Measurements from ENCODE around the gene MYO9A.

MYO9A gene

GRCh38 chr15:71970435-71970834 lies 147.5 kb downstream of the MYO9A start:
- WGBS (ENCODE audit: insufficient coverage), result no CpG with 5 or more reads among the region's 1 CpG
- DNase-seq, result no peak
- H3K27me3 ChIP-seq (replicated peaks in 2 of 5; ENCODE audit: control insufficient read depth in 4 of 5, insufficient read depth in 5 of 5, low read length in 4 of 5), result no peaks in the 10 kb centered on the region
- no peaks in the 10 kb centered on the region for H3K9me3 ChIP-seq (ENCODE audit: control extremely low read depth in 1 of 5, control insufficient read depth in 4 of 5, insufficient read depth in 2 of 5, low read depth in 1 of 5, low read length in 4 of 5)
- H3K36me3 ChIP-seq (ENCODE audit: control insufficient read depth in 4 of 4, insufficient read depth in 4 of 4, low read length in 3 of 4), result peaks cover 0 to 15% (median 2%) of the 10 kb centered on the region in 4 experiments
- ChIA-PET POLR2A (no interaction called here), CTCF (no interaction called here)
- no peak overlapping the region for H3K27ac ChIP-seq (ENCODE audit: insufficient read depth in 1 of 2, low read depth in 1 of 2, low read length in 2 of 2, poor library complexity in 1 of 2, severe bottlenecking in 2 of 2)
- H3K4me3 ChIP-seq (ENCODE audit: control insufficient read depth in 1 of 7, extremely low read depth in 1 of 7, insufficient read depth in 4 of 7, low read depth in 2 of 7, low read length in 6 of 7), result no peak overlapping the region
- no peaks in the 10 kb centered on the region for H3K4me1 ChIP-seq (ENCODE audit: control extremely low read depth in 1 of 4, control insufficient read depth in 4 of 4, insufficient read depth in 4 of 4, low read length in 3 of 4)

- H3K36me3 ChIP-seq (ENCODE audit: control insufficient read depth in 4 of 4, insufficient read depth in 4 of 4, low read length in 3 of 4), result peaks cover 0 to 3% (median 0%) of the 10 kb centered on the region in 4 experiments
- no CpG with 5 or more reads among the region's 1 CpG for WGBS (ENCODE audit: insufficient coverage)
- H3K9me3 ChIP-seq (ENCODE audit: control extremely low read depth in 1 of 5, control insufficient read depth in 4 of 5, insufficient read depth in 2 of 5, low read depth in 1 of 5, low read length in 4 of 5), result no peaks in the 10 kb centered on the region
- H3K4me3 ChIP-seq (ENCODE audit: control insufficient read depth in 1 of 7, extremely low read depth in 1 of 7, insufficient read depth in 4 of 7, low read depth in 2 of 7, low read length in 6 of 7), result no peak overlapping the region
- POLR2A ChIA-PET, result no interaction called here
- no peak overlapping the region for H3K27ac ChIP-seq (ENCODE audit: insufficient read depth in 1 of 2, low read depth in 1 of 2, low read length in 2 of 2, poor library complexity in 1 of 2, severe bottlenecking in 2 of 2)
- DNase-seq, result no peak
- H3K4me1 ChIP-seq (ENCODE audit: control extremely low read depth in 1 of 4, control insufficient read depth in 4 of 4, insufficient read depth in 4 of 4, low read length in 3 of 4), result no peaks in the 10 kb centered on the region
- CTCF ChIA-PET, result no interaction called here
- no peaks in the 10 kb centered on the region for H3K27me3 ChIP-seq (replicated peaks in 2 of 5; ENCODE audit: control insufficient read depth in 4 of 5, insufficient read depth in 5 of 5, low read length in 4 of 5)
Observed at GRCh38 chr15:71962537-71962936, 155.4 kb downstream of the MYO9A start.

GRCh38 chr15:71957026-71957425 lies 160.9 kb downstream of the MYO9A start:
- ChIA-PET POLR2A (no interaction called here), CTCF (no interaction called here)
- DNase-seq, result no peak
- Histone ChIP-seq H3K27ac (ENCODE audit: insufficient read depth in 1 of 2, low read depth in 1 of 2, low read length in 2 of 2, poor library complexity in 1 of 2, severe bottlenecking in 2 of 2) (no peak overlapping the region), H3K9me3 (ENCODE audit: control extremely low read depth in 1 of 5, control insufficient read depth in 4 of 5, insufficient read depth in 2 of 5, low read depth in 1 of 5, low read length in 4 of 5) (no peaks in the 10 kb centered on the region), H3K4me1 (ENCODE audit: control extremely low read depth in 1 of 4, control insufficient read depth in 4 of 4, insufficient read depth in 4 of 4, low read length in 3 of 4) (no peaks in the 10 kb centered on the region), H3K4me3 (ENCODE audit: control insufficient read depth in 1 of 7, extremely low read depth in 1 of 7, insufficient read depth in 4 of 7, low read depth in 2 of 7, low read length in 6 of 7) (no peak overlapping the region), H3K36me3 (ENCODE audit: control insufficient read depth in 4 of 4, insufficient read depth in 4 of 4, low read length in 3 of 4) (peaks cover 0 to 3% (median 0%) of the 10 kb centered on the region in 4 experiments), H3K27me3 (replicated peaks in 2 of 5; ENCODE audit: control insufficient read depth in 4 of 5, insufficient read depth in 5 of 5, low read length in 4 of 5) (no peaks in the 10 kb centered on the region)
- no CpG with 5 or more reads among the region's 2 CpGs for WGBS (ENCODE audit: insufficient coverage)

GRCh38 chr15:71951134-71951533 lies 166.8 kb downstream of the MYO9A start:
- ChIA-PET POLR2A (no interaction called here), CTCF (no interaction called here)
- no peak for DNase-seq
- Histone ChIP-seq H3K27ac (ENCODE audit: insufficient read depth in 1 of 2, low read depth in 1 of 2, low read length in 2 of 2, poor library complexity in 1 of 2, severe bottlenecking in 2 of 2) (no peak overlapping the region), H3K4me1 (ENCODE audit: control extremely low read depth in 1 of 4, control insufficient read depth in 4 of 4, insufficient read depth in 4 of 4, low read length in 3 of 4) (no peaks in the 10 kb centered on the region), H3K9me3 (ENCODE audit: control extremely low read depth in 1 of 5, control insufficient read depth in 4 of 5, insufficient read depth in 2 of 5, low read depth in 1 of 5, low read length in 4 of 5) (no peaks in the 10 kb centered on the region), H3K36me3 (ENCODE audit: control insufficient read depth in 4 of 4, insufficient read depth in 4 of 4, low read length in 3 of 4) (peaks cover 0 to 5% (median 1%) of the 10 kb centered on the region in 4 experiments), H3K27me3 (replicated peaks in 2 of 5; ENCODE audit: control insufficient read depth in 4 of 5, insufficient read depth in 5 of 5, low read length in 4 of 5) (no peaks in the 10 kb centered on the region), H3K4me3 (ENCODE audit: control insufficient read depth in 1 of 7, extremely low read depth in 1 of 7, insufficient read depth in 4 of 7, low read depth in 2 of 7, low read length in 6 of 7) (no peak overlapping the region)
- 100% methylated on average over 1 of the region's 2 CpGs for WGBS (ENCODE audit: insufficient coverage)

GRCh38 chr15:71945012-71945411 lies 172.9 kb downstream of the MYO9A start:
- CTCF ChIA-PET, result no interaction called here
- WGBS (ENCODE audit: insufficient coverage), result 100% methylated on average over 1 of the region's 1 CpG

GRCh38 chr15:71943806-71944205 lies 174.1 kb downstream of the MYO9A start:
- POLR2A ChIA-PET, result no interaction called here
- Histone ChIP-seq H3K9me3 (ENCODE audit: control extremely low read depth in 1 of 5, control insufficient read depth in 4 of 5, insufficient read depth in 2 of 5, low read depth in 1 of 5, low read length in 4 of 5) (no peaks in the 10 kb centered on the region), H3K27me3 (replicated peaks in 2 of 5; ENCODE audit: control insufficient read depth in 4 of 5, insufficient read depth in 5 of 5, low read length in 4 of 5) (no peaks in the 10 kb centered on the region), H3K27ac (ENCODE audit: insufficient read depth in 1 of 2, low read depth in 1 of 2, low read length in 2 of 2, poor library complexity in 1 of 2, severe bottlenecking in 2 of 2) (no peak overlapping the region), H3K4me3 (ENCODE audit: control insufficient read depth in 1 of 7, extremely low read depth in 1 of 7, insufficient read depth in 4 of 7, low read depth in 2 of 7, low read length in 6 of 7) (no peak overlapping the region), H3K36me3 (ENCODE audit: control insufficient read depth in 4 of 4, insufficient read depth in 4 of 4, low read length in 3 of 4) (no peaks in the 10 kb centered on the region), H3K4me1 (ENCODE audit: control extremely low read depth in 1 of 4, control insufficient read depth in 4 of 4, insufficient read depth in 4 of 4, low read length in 3 of 4) (no peaks in the 10 kb centered on the region)
- DNase-seq, result no peak
- WGBS (ENCODE audit: insufficient coverage), result 100% methylated on average over 1 of the region's 5 CpGs
- CTCF ChIA-PET, result no interaction called here

More at GRCh38 chr15:71945012-71945411, 172.9 kb downstream of the MYO9A start:
- Histone ChIP-seq H3K9me3 (ENCODE audit: control extremely low read depth in 1 of 5, control insufficient read depth in 4 of 5, insufficient read depth in 2 of 5, low read depth in 1 of 5, low read length in 4 of 5) (no peaks in the 10 kb centered on the region), H3K4me3 (ENCODE audit: control insufficient read depth in 1 of 7, extremely low read depth in 1 of 7, insufficient read depth in 4 of 7, low read depth in 2 of 7, low read length in 6 of 7) (no peak overlapping the region), H3K4me1 (ENCODE audit: control extremely low read depth in 1 of 4, control insufficient read depth in 4 of 4, insufficient read depth in 4 of 4, low read length in 3 of 4) (no peaks in the 10 kb centered on the region), H3K27ac (ENCODE audit: insufficient read depth in 1 of 2, low read depth in 1 of 2, low read length in 2 of 2, poor library complexity in 1 of 2, severe bottlenecking in 2 of 2) (no peak overlapping the region), H3K36me3 (ENCODE audit: control insufficient read depth in 4 of 4, insufficient read depth in 4 of 4, low read length in 3 of 4) (no peaks in the 10 kb centered on the region), H3K27me3 (replicated peaks in 2 of 5; ENCODE audit: control insufficient read depth in 4 of 5, insufficient read depth in 5 of 5, low read length in 4 of 5) (no peaks in the 10 kb centered on the region)
- POLR2A ChIA-PET, result no interaction called here
- no peak for DNase-seq

GRCh38 chr15:71939981-71940588 lies 177.9 kb downstream of the MYO9A start:
- no peak for DNase-seq
- WGBS (ENCODE audit: insufficient coverage), result 100% methylated on average over 2 of the region's 6 CpGs
- no peaks in the 10 kb centered on the region for H3K27me3 ChIP-seq (replicated peaks in 2 of 5; ENCODE audit: control insufficient read depth in 4 of 5, insufficient read depth in 5 of 5, low read length in 4 of 5)
- H3K27ac ChIP-seq (ENCODE audit: insufficient read depth in 1 of 2, low read depth in 1 of 2, low read length in 2 of 2, poor library complexity in 1 of 2, severe bottlenecking in 2 of 2), result no peak overlapping the region
- POLR2A ChIA-PET, result interaction anchor here (0.6 kb wide), 1 partner anchor 77 kb away, joined by 3 read pairs; no protein-coding TSS in a partner anchor
- H3K4me3 ChIP-seq (ENCODE audit: control insufficient read depth in 1 of 7, extremely low read depth in 1 of 7, insufficient read depth in 4 of 7, low read depth in 2 of 7, low read length in 6 of 7), result no peak overlapping the region
- H3K36me3 ChIP-seq (ENCODE audit: control insufficient read depth in 4 of 4, insufficient read depth in 4 of 4, low read length in 3 of 4), result peaks cover 0 to 4% (median 1%) of the 10 kb centered on the region in 4 experiments
- no peaks in the 10 kb centered on the region for H3K4me1 ChIP-seq (ENCODE audit: control extremely low read depth in 1 of 4, control insufficient read depth in 4 of 4, insufficient read depth in 4 of 4, low read length in 3 of 4)
- H3K9me3 ChIP-seq (ENCODE audit: control extremely low read depth in 1 of 5, control insufficient read depth in 4 of 5, insufficient read depth in 2 of 5, low read depth in 1 of 5, low read length in 4 of 5), result peaks cover 0 to 1% (median 0%) of the 10 kb centered on the region in 5 experiments
- CTCF ChIA-PET, result interaction anchor here (1.2 kb wide), 1 partner anchor 57 kb away, joined by 3 read pairs; no protein-coding TSS in a partner anchor
